Esophagus squamous epithelium (tissue), 5 donors: ENCODE data around the gene RBM46. TPM values are rescaled to one million over a fixed set of nuclear protein-coding genes. Genes with fewer than 3 reads are reported as not detected.
"Not testable (repeated sequence)": the region's sequence is repeated elsewhere in the genome, so short reads cannot be mapped to it uniquely, and the experiment has no call there.

Source experiments
- DNase-seq: peaks from one replicate; lab custom pipeline; 2025; lab: John Stamatoyannopoulos, UW
- H3K27ac ChIP-seq, 4 donors: fragments of 200-600 bp; sonication (generic); one replicate each; pipeline ENCODE4 v1.5.1; 2016 to 2019; ENCODE audit warnings: mild to moderate bottlenecking in 1 of 4
- H3K27me3 ChIP-seq, 4 donors: fragments of 200-600 bp; sonication (generic); 1 replicate in 3 of 4; 2 replicates in 1 of 4; pipeline versions ENCODE4 v1.5.1 to v1.6.0; 2017 to 2021; ENCODE audit warnings: antibody characterized with exemption in 1 of 4
- H3K36me3 ChIP-seq, 3 donors: fragments of 200-600 bp; sonication (generic); one replicate each; pipeline ENCODE4 v1.5.1; 2016 to 2019
- H3K4me1 ChIP-seq, 3 donors: fragments of 200-600 bp; sonication (generic); one replicate each; pipeline ENCODE4 v1.5.1; 2017 to 2019
- H3K4me3 ChIP-seq, 4 donors: fragments of 200-600 bp; sonication (generic); 1 replicate in 3 of 4; 2 replicates in 1 of 4; pipeline ENCODE4 v1.5.1; 2016 to 2019; ENCODE audit warnings: mild to moderate bottlenecking in 2 of 4, moderate library complexity in 1 of 4
- H3K9me3 ChIP-seq, 3 donors: fragments of 200-600 bp; sonication (generic); one replicate each; pipeline ENCODE4 v1.5.1; 2016 to 2019
- POLR2A ChIP-seq, 4 donors: fragments of 450-650 bp; IDR thresholded peaks; one replicate each; pipeline ENCODE4 v1.6.1; 2017; ENCODE audit warnings: antibody characterized with exemption in 4 of 4, mild to moderate bottlenecking in 4 of 4, moderate library complexity in 3 of 4
- WGBS, 2 donors: methylation state at CpG; one replicate each; pipeline ENCODE4 v1.1.5; 2018; 5-methylcytosine and 5-hydroxymethylcytosine counted together
- intact Hi-C: fragments of 100-400 bp; cut with DNase I; formaldehyde crosslinking; loops from one replicate; pipeline ENCODE4 v1.15.0; 2022
- total RNA-seq, 4 donors: library from RNA; depleted of rRNA; stranded (reverse); fragments of >200 nt; gene quantifications; one replicate each; pipeline ENCODE4 v1.1.0, GENCODE V29; 2016
- TF ChIP-seq, protein P1 (sequence below), 6 experiments: fragments of 450-650 bp in 4 of 6; fragments of 200-600 bp in 2 of 6; sonication (generic) in 2 of 6; IDR thresholded peaks; one replicate each; pipeline ENCODE4 v1.5.1; 2016 to 2019; ENCODE audit warnings: antibody characterized with exemption in 6 of 6, mild to moderate bottlenecking in 4 of 6, moderate library complexity in 4 of 6
- donor health status: DM: yes; HTN: yes; CAD: no.

Gene RBM46
- total RNA-seq, 4 donors from 2014 or later = not detected

DNA sequence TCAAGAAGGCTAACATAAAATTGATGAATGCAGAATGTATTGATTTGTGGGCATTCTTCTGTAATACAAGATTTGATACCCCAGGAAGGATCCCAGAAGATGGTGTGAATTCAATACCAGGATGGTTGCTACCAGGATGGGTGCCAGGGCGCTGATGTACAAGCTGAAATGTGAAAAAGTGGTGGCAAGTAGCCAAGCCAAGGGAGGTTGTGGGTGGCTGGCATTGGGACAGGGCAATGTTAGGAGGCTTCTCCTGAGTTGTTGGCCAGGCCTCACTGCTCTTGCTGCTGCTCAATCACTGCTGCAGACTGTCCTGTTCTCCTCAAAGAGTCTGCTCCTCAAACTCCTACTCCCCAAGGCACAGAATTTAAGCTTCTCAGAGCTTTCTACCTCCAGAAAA lies 77.1 kb downstream of the RBM46 start:
- peaks cover 0 to 9% (median 0%) of the 10 kb centered on the region in 3 donors for H3K9me3 ChIP-seq
- H3K4me1 ChIP-seq = no peaks in the 10 kb centered on the region
- intact Hi-C loops = no loop called here
- H3K27me3 ChIP-seq = no peaks in the 10 kb centered on the region
- TF ChIP-seq, protein P1, sequence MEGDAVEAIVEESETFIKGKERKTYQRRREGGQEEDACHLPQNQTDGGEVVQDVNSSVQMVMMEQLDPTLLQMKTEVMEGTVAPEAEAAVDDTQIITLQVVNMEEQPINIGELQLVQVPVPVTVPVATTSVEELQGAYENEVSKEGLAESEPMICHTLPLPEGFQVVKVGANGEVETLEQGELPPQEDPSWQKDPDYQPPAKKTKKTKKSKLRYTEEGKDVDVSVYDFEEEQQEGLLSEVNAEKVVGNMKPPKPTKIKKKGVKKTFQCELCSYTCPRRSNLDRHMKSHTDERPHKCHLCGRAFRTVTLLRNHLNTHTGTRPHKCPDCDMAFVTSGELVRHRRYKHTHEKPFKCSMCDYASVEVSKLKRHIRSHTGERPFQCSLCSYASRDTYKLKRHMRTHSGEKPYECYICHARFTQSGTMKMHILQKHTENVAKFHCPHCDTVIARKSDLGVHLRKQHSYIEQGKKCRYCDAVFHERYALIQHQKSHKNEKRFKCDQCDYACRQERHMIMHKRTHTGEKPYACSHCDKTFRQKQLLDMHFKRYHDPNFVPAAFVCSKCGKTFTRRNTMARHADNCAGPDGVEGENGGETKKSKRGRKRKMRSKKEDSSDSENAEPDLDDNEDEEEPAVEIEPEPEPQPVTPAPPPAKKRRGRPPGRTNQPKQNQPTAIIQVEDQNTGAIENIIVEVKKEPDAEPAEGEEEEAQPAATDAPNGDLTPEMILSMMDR (IDR thresholded peaks at IDR 0.05) = no peak
- no peak for TF ChIP-seq POLR2A (IDR thresholded peaks at IDR 0.05)
- DNase-seq = no peak
- H3K36me3 ChIP-seq = no peaks in the 10 kb centered on the region
- WGBS, 2 donors = 56 to 67% methylated on average over 1 of the region's 1 CpG
- no peak overlapping the region for H3K4me3 ChIP-seq
- no peak overlapping the region for H3K27ac ChIP-seq

DNA sequence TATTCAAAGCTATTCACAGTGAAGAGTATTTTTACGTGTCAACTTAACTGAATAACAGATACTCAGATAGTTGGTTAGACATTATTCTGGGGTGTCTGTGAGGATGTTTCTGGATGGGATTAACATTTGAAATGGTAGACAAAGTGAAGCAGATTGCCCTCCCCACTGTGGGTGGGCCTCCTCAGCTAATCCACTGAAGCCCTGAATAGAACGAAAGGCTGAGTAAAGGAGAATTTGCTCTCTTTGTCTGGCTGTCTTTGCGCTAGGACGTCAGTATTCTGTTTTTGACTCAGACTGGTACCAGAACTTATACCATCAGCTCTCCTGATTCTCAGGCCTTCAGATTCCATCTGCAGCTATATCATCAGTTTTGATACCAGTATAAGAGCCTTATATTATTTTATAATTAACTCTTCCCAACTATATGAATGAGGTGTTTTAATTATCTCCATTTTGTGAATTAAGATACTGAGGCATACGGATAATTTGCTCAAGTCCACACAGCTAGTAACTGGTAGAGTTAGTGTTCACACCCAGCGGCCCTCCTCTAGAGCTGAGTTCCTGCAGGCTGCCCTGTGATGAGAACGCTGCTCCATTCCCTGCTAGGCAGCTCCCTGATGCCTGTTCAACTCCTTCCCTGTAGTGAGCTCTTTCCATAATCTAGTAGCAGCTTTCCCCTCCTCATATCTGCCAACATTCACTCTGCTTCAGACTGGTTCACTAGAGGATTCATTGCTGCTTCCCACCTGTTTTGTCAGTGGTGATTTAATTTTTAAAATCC lies 87.5 kb downstream of the RBM46 start:
- H3K9me3 ChIP-seq = peaks cover 0 to 9% (median 2%) of the 10 kb centered on the region in 3 donors
- TF ChIP-seq POLR2A (IDR thresholded peaks at IDR 0.05) = no peak
- TF ChIP-seq, protein P1 (IDR thresholded peaks at IDR 0.05) = no peak
- no peaks in the 10 kb centered on the region for H3K27me3 ChIP-seq
- H3K4me3 ChIP-seq = no peak overlapping the region
- no peaks in the 10 kb centered on the region for H3K4me1 ChIP-seq
- DNase-seq = no peak
- no peak overlapping the region for H3K27ac ChIP-seq
- 54 to 78% methylated on average over 7 of the region's 7 CpGs for WGBS, 2 donors
- intact Hi-C loops = no loop called here
- no peaks in the 10 kb centered on the region for H3K36me3 ChIP-seq

DNA sequence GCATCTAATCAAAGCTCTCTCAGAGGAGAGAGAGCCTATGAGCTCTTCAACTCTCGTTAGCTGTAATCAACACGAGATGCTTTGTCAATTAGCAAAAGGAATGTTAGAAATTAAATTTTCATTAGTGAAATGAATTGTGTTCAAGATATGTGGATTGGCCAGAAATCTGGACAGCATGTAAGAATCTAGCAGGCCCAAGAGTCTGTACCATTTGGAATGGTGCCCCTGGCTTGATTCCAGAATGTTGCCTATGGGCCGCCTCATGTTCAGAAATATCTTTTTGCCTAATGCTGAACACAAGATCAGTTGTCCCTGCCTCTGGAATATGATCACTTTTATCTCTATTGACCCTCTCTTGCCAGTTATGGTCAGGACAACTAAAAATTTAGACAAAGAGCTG lies 88.2 kb downstream of the RBM46 start:
- no peak overlapping the region for H3K27ac ChIP-seq
- no peak for DNase-seq
- H3K4me1 ChIP-seq = no peaks in the 10 kb centered on the region
- 65 to 73% methylated on average over 3 of the region's 3 CpGs for WGBS, 2 donors
- peaks cover 0 to 15% (median 9%) of the 10 kb centered on the region in 3 donors for H3K9me3 ChIP-seq
- H3K36me3 ChIP-seq = no peaks in the 10 kb centered on the region
- no peaks in the 10 kb centered on the region for H3K27me3 ChIP-seq
- no peak overlapping the region for H3K4me3 ChIP-seq
- no peak for TF ChIP-seq POLR2A (IDR thresholded peaks at IDR 0.05)
- TF ChIP-seq, protein P1 (IDR thresholded peaks at IDR 0.05) = no peak
- intact Hi-C loops = no loop called here

DNA sequence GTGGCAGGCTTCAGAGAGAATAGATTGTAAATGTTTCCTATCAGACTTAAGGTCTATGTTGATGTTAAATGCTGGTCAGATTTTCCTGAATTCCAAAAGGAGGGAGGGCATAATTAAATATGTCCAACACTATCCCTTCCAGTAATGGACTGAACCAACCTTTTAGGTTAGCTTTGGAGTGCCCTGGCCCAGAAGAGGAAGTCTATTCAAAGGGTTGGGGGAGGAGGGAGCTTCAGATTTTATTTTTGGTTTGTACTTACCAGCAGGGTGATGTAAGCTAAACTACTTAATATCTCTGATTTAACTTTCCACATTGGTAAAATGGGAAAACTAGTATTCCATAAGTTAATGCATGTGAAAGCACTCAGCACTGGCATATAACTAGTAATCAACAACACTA lies 91.1 kb downstream of the RBM46 start:
- H3K27me3 ChIP-seq = no peaks in the 10 kb centered on the region
- H3K36me3 ChIP-seq = no peaks in the 10 kb centered on the region
- no peak overlapping the region for H3K27ac ChIP-seq
- DNase-seq = no peak
- TF ChIP-seq POLR2A (IDR thresholded peaks at IDR 0.05) = no peak
- TF ChIP-seq, protein P1 (IDR thresholded peaks at IDR 0.05) = no peak
- no peak overlapping the region for H3K4me3 ChIP-seq
- intact Hi-C loops = no loop called here
- no peaks in the 10 kb centered on the region for H3K4me1 ChIP-seq
- H3K9me3 ChIP-seq = peaks cover 0 to 19% (median 9%) of the 10 kb centered on the region in 3 donors

DNA sequence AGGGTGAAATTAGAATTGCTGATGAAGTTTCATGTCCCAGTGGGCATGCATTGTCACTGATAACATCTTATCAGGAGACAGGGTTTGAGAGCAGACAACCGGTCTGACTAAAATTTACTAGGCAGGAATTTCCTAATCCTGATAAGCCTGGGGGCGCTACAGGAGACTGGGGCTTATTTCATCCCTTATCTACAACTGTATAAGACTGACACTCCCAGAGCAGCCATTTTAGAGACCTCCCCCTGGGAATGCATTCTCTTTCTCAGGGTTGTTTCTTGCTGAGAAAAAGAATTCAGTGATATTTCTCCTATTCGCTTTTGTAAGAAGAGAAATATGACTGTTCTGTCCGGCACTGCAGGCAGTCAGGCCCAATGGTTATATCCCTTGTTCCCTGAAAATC lies 93.0 kb downstream of the RBM46 start:
- H3K9me3 ChIP-seq = peaks cover 0 to 19% (median 9%) of the 10 kb centered on the region in 3 donors
- H3K4me3 ChIP-seq, H3K4me1 ChIP-seq, H3K27ac ChIP-seq, H3K36me3 ChIP-seq, H3K27me3 ChIP-seq, intact Hi-C loops, DNase-seq: not testable (repeated sequence)
- WGBS, 2 donors = 76 to 91% methylated on average over 4 of the region's 4 CpGs
